ENCODE measurements around the gene MTG1. TPM values are rescaled to one million over a fixed set of nuclear protein-coding genes. Genes with fewer than 3 reads are reported as not detected.
"Not testable (repeated sequence)": the region's sequence is repeated elsewhere in the genome, so short reads cannot be mapped to it uniquely, and the experiment has no call there.

MTG1 gene
- total RNA-seq, 1 donor from 2014 or later = 21.9 TPM

GRCh38 chr10:133422223-133422806 lies 28.4 kb downstream of the MTG1 start:
- Histone ChIP-seq H3K4me1 (ENCODE audit: control insufficient read depth in 3 of 3, insufficient read depth in 3 of 3, low read length in 3 of 3) (peaks cover 0 to 5% (median 0%) of the 10 kb centered on the region in 3 donors), H3K27ac (ENCODE audit: low read depth, low read length) (no peak overlapping the region), H3K9me3 (ENCODE audit: control insufficient read depth in 3 of 3, low read length in 3 of 3) (no peaks in the 10 kb centered on the region), H3K36me3 (ENCODE audit: control insufficient read depth in 3 of 3, insufficient read depth in 3 of 3, low read length in 3 of 3) (peaks cover 22 to 25% (median 23%) of the 10 kb centered on the region in 3 donors), H3K9ac (ENCODE audit: low read depth in 1 of 3, low read length in 3 of 3) (no peak overlapping the region), H3K4me3 (ENCODE audit: low read length in 3 of 3) (no peak overlapping the region), H3K27me3 (ENCODE audit: control insufficient read depth in 3 of 3, insufficient read depth in 3 of 3, low read length in 3 of 3) (peaks cover 10 to 24% (median 18%) of the 10 kb centered on the region in 3 donors)

GRCh38 chr10:133422807-133423771 lies 29.1 kb downstream of the MTG1 start:
- H3K27me3 ChIP-seq (ENCODE audit: control insufficient read depth in 3 of 3, insufficient read depth in 3 of 3, low read length in 3 of 3) = peaks cover 10 to 24% (median 18%) of the 10 kb centered on the region in 3 donors
- H3K4me1 ChIP-seq (ENCODE audit: control insufficient read depth in 3 of 3, insufficient read depth in 3 of 3, low read length in 3 of 3) = peaks cover 0 to 5% (median 0%) of the 10 kb centered on the region in 3 donors
- H3K27ac ChIP-seq (ENCODE audit: low read depth, low read length) = no peak overlapping the region
- H3K4me3 ChIP-seq (ENCODE audit: low read length in 3 of 3) = peak overlapping the region in 1 of 3 donors; percentile 22
- H3K9ac ChIP-seq (ENCODE audit: low read depth in 1 of 3, low read length in 3 of 3) = peak overlapping the region in 1 of 3 donors; percentile 3
- H3K36me3 ChIP-seq (ENCODE audit: control insufficient read depth in 3 of 3, insufficient read depth in 3 of 3, low read length in 3 of 3) = peaks cover 22 to 25% (median 23%) of the 10 kb centered on the region in 3 donors
- no peaks in the 10 kb centered on the region for H3K9me3 ChIP-seq (ENCODE audit: control insufficient read depth in 3 of 3, low read length in 3 of 3)

DNA sequence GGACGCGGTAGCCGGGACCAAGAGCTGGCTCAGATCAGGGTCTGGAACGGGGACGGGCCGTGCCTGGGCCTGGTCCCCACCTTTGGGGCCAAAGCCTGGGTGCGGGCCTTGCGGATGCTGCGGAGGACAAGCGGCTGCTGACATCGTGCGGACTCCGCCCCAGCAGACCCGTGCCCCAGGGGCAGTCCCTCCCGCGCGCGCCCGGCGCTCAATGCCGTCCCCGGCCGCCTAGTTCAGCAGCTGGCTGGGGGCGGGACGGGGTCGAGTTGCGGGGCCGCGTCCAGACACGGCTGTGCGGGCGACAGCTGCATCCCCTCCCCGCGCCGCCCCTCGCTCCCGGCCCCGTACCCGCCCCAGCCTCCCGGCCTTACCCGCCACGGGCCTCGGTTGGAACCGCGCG lies 30.1 kb downstream of the MTG1 start:
- not testable (repeated sequence) for H3K9ac ChIP-seq (ENCODE audit: low read depth in 1 of 3, low read length in 3 of 3); H3K4me3 ChIP-seq (ENCODE audit: low read length in 3 of 3); H3K9me3 ChIP-seq (ENCODE audit: control insufficient read depth in 3 of 3, low read length in 3 of 3); H3K4me1 ChIP-seq (ENCODE audit: control insufficient read depth in 3 of 3, insufficient read depth in 3 of 3, low read length in 3 of 3); H3K27ac ChIP-seq (ENCODE audit: low read depth, low read length)
- Histone ChIP-seq H3K27me3 (ENCODE audit: control insufficient read depth in 3 of 3, insufficient read depth in 3 of 3, low read length in 3 of 3) (peaks cover 10 to 24% (median 18%) of the 10 kb centered on the region in 3 donors), H3K36me3 (ENCODE audit: control insufficient read depth in 3 of 3, insufficient read depth in 3 of 3, low read length in 3 of 3) (peaks cover 18 to 22% (median 19%) of the 10 kb centered on the region in 3 donors)

GRCh38 chr10:133424601-133425000 lies 30.6 kb downstream of the MTG1 start, which contains the start of gene SPRN:
Gene SPRN (minus strand): TSS chr10:133424625. CDS start chr10:133423681, 944 bp downstream.
- peaks cover 13 to 17% (median 14%) of the 10 kb centered on the region in 3 donors for H3K36me3 ChIP-seq (ENCODE audit: control insufficient read depth in 3 of 3, insufficient read depth in 3 of 3, low read length in 3 of 3)
- peaks cover 10 to 24% (median 18%) of the 10 kb centered on the region in 3 donors for H3K27me3 ChIP-seq (ENCODE audit: control insufficient read depth in 3 of 3, insufficient read depth in 3 of 3, low read length in 3 of 3)
- not testable (repeated sequence) for H3K4me1 ChIP-seq (ENCODE audit: control insufficient read depth in 3 of 3, insufficient read depth in 3 of 3, low read length in 3 of 3); H3K27ac ChIP-seq (ENCODE audit: low read depth, low read length); H3K9ac ChIP-seq (ENCODE audit: low read depth in 1 of 3, low read length in 3 of 3); H3K9me3 ChIP-seq (ENCODE audit: control insufficient read depth in 3 of 3, low read length in 3 of 3)
- peak within 1 kb of the TSS in 1 of 3 donors; percentile 22 for H3K4me3 ChIP-seq (ENCODE audit: low read length in 3 of 3)

- H3K36me3 ChIP-seq (ENCODE audit: control insufficient read depth in 3 of 3, insufficient read depth in 3 of 3, low read length in 3 of 3); H3K27me3 ChIP-seq (ENCODE audit: control insufficient read depth in 3 of 3, insufficient read depth in 3 of 3, low read length in 3 of 3); H3K27ac ChIP-seq (ENCODE audit: low read depth, low read length); H3K9me3 ChIP-seq (ENCODE audit: control insufficient read depth in 3 of 3, low read length in 3 of 3); H3K4me3 ChIP-seq (ENCODE audit: low read length in 3 of 3); H3K4me1 ChIP-seq (ENCODE audit: control insufficient read depth in 3 of 3, insufficient read depth in 3 of 3, low read length in 3 of 3); H3K9ac ChIP-seq (ENCODE audit: low read depth in 1 of 3, low read length in 3 of 3): not testable (repeated sequence)
Measured at GRCh38 chr10:133429571-133429970, 35.6 kb downstream of the MTG1 start.

GRCh38 chr10:133431888-133432613 lies 38.1 kb downstream of the MTG1 start:
- H3K4me1 ChIP-seq (ENCODE audit: control insufficient read depth in 3 of 3, insufficient read depth in 3 of 3, low read length in 3 of 3); H3K9me3 ChIP-seq (ENCODE audit: control insufficient read depth in 3 of 3, low read length in 3 of 3); H3K36me3 ChIP-seq (ENCODE audit: control insufficient read depth in 3 of 3, insufficient read depth in 3 of 3, low read length in 3 of 3); H3K27me3 ChIP-seq (ENCODE audit: control insufficient read depth in 3 of 3, insufficient read depth in 3 of 3, low read length in 3 of 3); H3K9ac ChIP-seq (ENCODE audit: low read depth in 1 of 3, low read length in 3 of 3); H3K27ac ChIP-seq (ENCODE audit: low read depth, low read length); H3K4me3 ChIP-seq (ENCODE audit: low read length in 3 of 3): not testable (repeated sequence)

- not testable (repeated sequence) for H3K27ac ChIP-seq (ENCODE audit: low read depth, low read length); H3K4me3 ChIP-seq (ENCODE audit: low read length in 3 of 3); H3K9me3 ChIP-seq (ENCODE audit: control insufficient read depth in 3 of 3, low read length in 3 of 3); H3K4me1 ChIP-seq (ENCODE audit: control insufficient read depth in 3 of 3, insufficient read depth in 3 of 3, low read length in 3 of 3); H3K9ac ChIP-seq (ENCODE audit: low read depth in 1 of 3, low read length in 3 of 3); H3K36me3 ChIP-seq (ENCODE audit: control insufficient read depth in 3 of 3, insufficient read depth in 3 of 3, low read length in 3 of 3); H3K27me3 ChIP-seq (ENCODE audit: control insufficient read depth in 3 of 3, insufficient read depth in 3 of 3, low read length in 3 of 3)
Measured at GRCh38 chr10:133432789-133433188, 38.8 kb downstream of the MTG1 start.

DNA sequence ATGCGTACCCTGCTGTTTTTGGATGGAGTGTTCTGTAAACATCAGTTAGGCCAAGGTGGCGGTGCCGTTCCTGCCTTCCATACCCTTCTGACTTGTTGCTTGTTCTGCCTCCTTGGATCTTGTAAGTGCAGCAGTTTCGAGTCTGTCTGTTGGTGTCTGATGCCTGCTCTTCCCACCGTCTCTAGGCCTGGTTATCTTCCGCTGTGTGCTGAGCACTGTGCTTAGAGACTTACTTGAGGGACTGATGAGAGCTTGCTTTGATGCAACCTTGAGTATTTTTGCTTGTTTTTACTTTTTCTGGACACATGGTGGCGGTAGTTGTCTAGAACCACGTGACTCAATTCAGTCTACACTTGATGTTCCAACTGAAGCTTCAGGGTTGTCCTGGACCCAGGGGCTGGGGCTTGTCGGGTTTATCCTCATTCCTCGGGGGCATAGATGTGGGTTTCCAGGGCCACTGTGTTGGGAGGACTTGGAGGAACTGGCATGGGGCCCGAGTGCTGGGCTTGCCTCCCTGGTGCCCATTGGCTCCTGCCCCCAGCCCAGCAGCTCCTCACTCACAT lies 44.8 kb downstream of the MTG1 start:
- peaks cover 0 to 7% (median 2%) of the 10 kb centered on the region in 3 donors for H3K36me3 ChIP-seq (ENCODE audit: control insufficient read depth in 3 of 3, insufficient read depth in 3 of 3, low read length in 3 of 3)
- no peak overlapping the region for H3K27ac ChIP-seq (ENCODE audit: low read depth, low read length)
- H3K9me3 ChIP-seq (ENCODE audit: control insufficient read depth in 3 of 3, low read length in 3 of 3) = no peaks in the 10 kb centered on the region
- no peak overlapping the region for H3K9ac ChIP-seq (ENCODE audit: low read depth in 1 of 3, low read length in 3 of 3)
- no peaks in the 10 kb centered on the region for H3K4me1 ChIP-seq (ENCODE audit: control insufficient read depth in 3 of 3, insufficient read depth in 3 of 3, low read length in 3 of 3)
- peaks cover 0 to 4% (median 0%) of the 10 kb centered on the region in 3 donors for H3K27me3 ChIP-seq (ENCODE audit: control insufficient read depth in 3 of 3, insufficient read depth in 3 of 3, low read length in 3 of 3)
- H3K4me3 ChIP-seq (ENCODE audit: low read length in 3 of 3) = no peak overlapping the region

DNA sequence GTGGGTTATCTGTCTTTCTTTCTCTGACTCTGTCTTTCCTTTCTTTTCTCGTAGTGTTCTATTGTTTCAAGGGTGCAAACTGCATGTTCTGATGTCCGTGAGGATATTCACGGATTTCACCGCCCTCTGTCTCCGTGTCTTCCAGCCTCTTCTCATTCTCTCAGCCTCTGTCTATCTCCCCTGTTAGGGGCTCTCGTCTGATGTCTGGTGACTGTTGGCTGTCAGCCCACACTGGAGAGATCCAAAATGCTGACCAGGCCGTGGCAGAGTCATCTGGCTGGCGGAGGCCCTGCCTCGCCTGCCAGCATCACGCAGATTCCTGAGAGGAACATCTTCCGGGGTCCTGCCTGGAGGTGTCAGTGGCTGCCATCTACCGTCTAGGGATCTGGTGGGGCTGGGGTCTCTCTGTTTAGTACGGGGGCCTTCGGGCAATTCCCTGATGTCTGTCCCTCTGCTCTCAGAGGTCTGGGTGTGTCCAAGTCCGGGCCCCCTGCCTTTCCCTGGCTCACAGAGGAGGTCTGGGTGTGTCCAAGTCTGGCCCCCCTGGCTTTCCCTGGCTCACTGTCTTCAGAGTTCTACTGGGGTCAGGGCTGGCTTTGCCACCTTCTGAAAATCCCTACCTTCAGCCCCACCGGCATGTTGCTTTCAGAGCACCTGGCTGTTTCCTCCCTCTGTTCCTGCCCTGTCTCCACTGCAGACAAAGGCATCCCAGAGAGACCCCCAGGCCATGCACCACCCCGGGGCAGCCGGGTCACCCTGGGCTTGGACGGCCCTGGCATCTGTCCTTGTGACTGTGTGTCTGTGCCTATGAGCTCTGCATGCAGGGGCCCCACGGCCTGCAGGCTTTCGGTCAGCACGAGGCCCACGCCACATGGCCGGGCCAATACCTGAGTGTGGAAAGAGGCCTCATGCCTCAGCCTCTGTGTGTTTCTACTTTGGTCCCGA lies 45.8 kb downstream of the MTG1 start:
- no peak overlapping the region for H3K9ac ChIP-seq (ENCODE audit: low read depth in 1 of 3, low read length in 3 of 3)
- H3K4me3 ChIP-seq (ENCODE audit: low read length in 3 of 3) = no peak overlapping the region
- H3K27ac ChIP-seq (ENCODE audit: low read depth, low read length) = no peak overlapping the region
- H3K4me1 ChIP-seq (ENCODE audit: control insufficient read depth in 3 of 3, insufficient read depth in 3 of 3, low read length in 3 of 3) = no peaks in the 10 kb centered on the region
- H3K27me3 ChIP-seq (ENCODE audit: control insufficient read depth in 3 of 3, insufficient read depth in 3 of 3, low read length in 3 of 3) = peaks cover 0 to 6% (median 4%) of the 10 kb centered on the region in 3 donors
- H3K9me3 ChIP-seq (ENCODE audit: control insufficient read depth in 3 of 3, low read length in 3 of 3) = no peaks in the 10 kb centered on the region
- H3K36me3 ChIP-seq (ENCODE audit: control insufficient read depth in 3 of 3, insufficient read depth in 3 of 3, low read length in 3 of 3) = peaks cover 0 to 7% (median 2%) of the 10 kb centered on the region in 3 donors
